Neural cell (in vitro differentiated cells): ENCODE data around the gene FAM204A. TPM values are rescaled to one million over a fixed set of nuclear protein-coding genes. Genes with fewer than 3 reads are reported as not detected.

Experiments used
- H2AFZ ChIP-seq: fragments of 200-600, 300-800 bp; sonication (generic), shearing (Covaris generic); 2 replicates; pipeline ENCODE4 v1.6.0; 2014; ENCODE audit warnings: low read depth, mild to moderate bottlenecking, antibody characterized with exemption, low read length, moderate library complexity
- H3F3A ChIP-seq: fragments of 200-600 bp; shearing (Covaris generic); 2 replicates; pipeline ENCODE4 v1.6.1; 2016; ENCODE audit warnings: mild to moderate bottlenecking, moderate library complexity, mixed read lengths, antibody characterized with exemption, low read length; ENCODE audit not compliant: insufficient read depth, poor library complexity, severe bottlenecking
- H3K27ac ChIP-seq: fragments of 200-600, 300-800 bp; sonication (generic), shearing (Covaris generic); 2 replicates; pipeline ENCODE4 v1.5.1; 2014; ENCODE audit warnings: mild to moderate bottlenecking, low read length, moderate library complexity
- H3K27me3 ChIP-seq: fragments of 300-800, 200-600 bp; sonication (generic), shearing (Covaris generic); 2 replicates; pipeline ENCODE4 v1.6.0; 2014; ENCODE audit warnings: mild to moderate bottlenecking, low read depth, low read length, moderate library complexity; ENCODE audit not compliant: insufficient read depth
- H3K36me3 ChIP-seq: fragments of 300-800, 200-600 bp; sonication (generic), shearing (Covaris generic); 2 replicates; pipeline ENCODE4 v1.5.1; 2014; ENCODE audit warnings: mild to moderate bottlenecking, antibody characterized with exemption, low read length, moderate library complexity; ENCODE audit not compliant: insufficient read depth
- H3K4me2 ChIP-seq: fragments of 300-800, 200-600 bp; sonication (generic), shearing (Covaris generic); 2 replicates; pipeline ENCODE4 v1.6.0; 2014; ENCODE audit warnings: mild to moderate bottlenecking, low read length
- H3K4me3 ChIP-seq: fragments of 300-800, 200-600 bp; sonication (generic), shearing (Covaris generic); 2 replicates; pipeline ENCODE4 v1.5.1; 2014; ENCODE audit warnings: mild to moderate bottlenecking, low read length, moderate library complexity
- H3K79me2 ChIP-seq: fragments of 200-600 bp; shearing (Covaris generic); replicated peaks from 2 replicates; pipeline ENCODE4 v1.6.0; 2014; ENCODE audit warnings: mild to moderate bottlenecking, low read length, moderate library complexity; ENCODE audit not compliant: insufficient read depth
- H3K9ac ChIP-seq: fragments of 300-800, 200-600 bp; sonication (generic), shearing (Covaris generic); 2 replicates; pipeline ENCODE4 v1.6.1; 2016; ENCODE audit warnings: mild to moderate bottlenecking, low read length, mixed read lengths
- H3K9me2 ChIP-seq: fragments of 200-600 bp; shearing (Covaris generic); 2 replicates; pipeline ENCODE4 v1.6.1; 2016; ENCODE audit warnings: mild to moderate bottlenecking, low read length, mixed read lengths; ENCODE audit not compliant: insufficient read depth
- H3K9me3 ChIP-seq: fragments of 200-600, 300-800 bp; sonication (generic), shearing (Covaris generic); 2 replicates; pipeline ENCODE4 v1.6.1; 2016; ENCODE audit warnings: mild to moderate bottlenecking, mixed run types, low read length, moderate library complexity, mixed read lengths
- H4K20me1 ChIP-seq: fragments of 200-600 bp; shearing (Covaris generic); 2 replicates; pipeline ENCODE4 v1.6.1; 2016; ENCODE audit warnings: mild to moderate bottlenecking, mixed run types; ENCODE audit not compliant: insufficient read depth
- CTCF ChIP-seq: fragments of 450-650 bp; IDR thresholded peaks from 2 replicates; pipeline ENCODE4 v1.5.1; 2014; ENCODE audit warnings: antibody characterized with exemption, mild to moderate bottlenecking, moderate library complexity; ENCODE audit not compliant: poor library complexity, severe bottlenecking
- EP300 ChIP-seq: fragments of 450-650 bp; conservative IDR thresholded peaks from 2 replicates; pipeline ENCODE4 v1.6.1; 2014; ENCODE audit warnings: antibody characterized with exemption, mild to moderate bottlenecking, moderate library complexity; ENCODE audit not compliant: poor library complexity, severe bottlenecking
- EZH2 ChIP-seq: fragments of 200-600, 300-800 bp; shearing (Covaris generic), sonication (generic); IDR thresholded peaks from 2 replicates; pipeline ENCODE4 v1.6.1; 2014; ENCODE audit warnings: antibody characterized with exemption, low read length, borderline replicate concordance, mild to moderate bottlenecking; ENCODE audit not compliant: insufficient read depth, poor library complexity, severe bottlenecking
- MXI1 ChIP-seq: fragments of 450-650 bp; conservative IDR thresholded peaks from 2 replicates; pipeline ENCODE4 v1.6.1; 2014; ENCODE audit warnings: antibody characterized with exemption, mild to moderate bottlenecking; ENCODE audit not compliant: poor library complexity, severe bottlenecking
- POLR2AphosphoS5 ChIP-seq: IDR thresholded peaks from 2 replicates; pipeline ENCODE4 v1.6.1; 2012
- RAD21 ChIP-seq: fragments of 450-650 bp; conservative IDR thresholded peaks from 2 replicates; pipeline ENCODE4 v1.6.1; 2014; ENCODE audit warnings: antibody characterized with exemption, mild to moderate bottlenecking, moderate library complexity
- REST ChIP-seq: IDR thresholded peaks from 2 replicates; pipeline ENCODE4 v1.6.1; 2012; ENCODE audit warnings: borderline replicate concordance
- SMC3 ChIP-seq: fragments of 450-650 bp; conservative IDR thresholded peaks from 2 replicates; pipeline ENCODE4 v1.6.1; 2014; ENCODE audit warnings: antibody characterized with exemption, mild to moderate bottlenecking, moderate library complexity; ENCODE audit not compliant: poor library complexity
- TAF1 ChIP-seq: IDR thresholded peaks from 2 replicates; pipeline ENCODE4 v1.6.1; 2012; ENCODE audit warnings: low read depth
- polyA plus RNA-seq: library from polyadenylated mRNA; depleted of rRNA; stranded (reverse); fragments of >200 nt; gene quantifications from 2 replicates; pipeline ENCODE4 v1.2.3, GENCODE V29; 2014

The FAM204A gene
- polyA plus RNA-seq, 1 donor from 2014 or later, result 202 TPM

DNA sequence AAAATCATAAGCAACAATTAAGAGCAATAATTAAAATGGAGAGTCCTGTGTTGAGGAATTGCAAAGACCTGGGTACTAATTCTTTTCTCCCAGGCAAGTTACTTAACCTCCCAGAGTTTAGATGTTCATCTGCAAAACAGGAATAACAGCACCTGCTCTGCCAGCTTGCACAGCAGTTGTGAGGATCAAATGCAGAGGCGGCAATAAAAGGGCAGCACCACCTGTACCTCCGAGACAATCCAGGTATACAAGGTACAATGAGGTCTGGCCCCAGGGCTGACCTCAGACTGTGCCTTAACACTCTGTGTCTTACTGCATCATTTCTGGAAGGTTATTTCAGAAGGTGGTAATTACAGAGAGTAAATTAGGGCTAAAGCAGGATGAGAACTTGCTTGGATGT is 14.5 kb upstream of the FAM204A start:
- Histone ChIP-seq H3K79me2 (no peaks in the 10 kb centered on the region), H4K20me1 (no peaks in the 10 kb centered on the region), H3K9me3 (no peaks in the 10 kb centered on the region), H3K9me2 (no peaks in the 10 kb centered on the region), H3F3A (no peaks in the 10 kb centered on the region), H3K27me3 (no peaks in the 10 kb centered on the region), H3K27ac (no peak overlapping the region), H3K4me2 (no peak overlapping the region), H3K9ac (no peak overlapping the region), H2AFZ (no peak overlapping the region), H3K4me3 (no peak overlapping the region), H3K36me3 (no peaks in the 10 kb centered on the region)
- no peak for TF ChIP-seq POLR2AphosphoS5
- TF ChIP-seq TAF1, result no peak
- TF ChIP-seq EP300, result no peak
- no peak for TF ChIP-seq SMC3
- no peak for TF ChIP-seq RAD21
- TF ChIP-seq CTCF, result no peak
- no peak for TF ChIP-seq EZH2

GRCh38 chr10:118355234-118355633 is 13.1 kb upstream of the FAM204A start:
- no peak overlapping the region for H3K4me3 ChIP-seq
- H3K4me2 ChIP-seq, result no peak overlapping the region
- H4K20me1 ChIP-seq, result no peaks in the 10 kb centered on the region
- H3K27ac ChIP-seq, result no peak overlapping the region
- no peak overlapping the region for H2AFZ ChIP-seq
- no peak overlapping the region for H3K9ac ChIP-seq
- TF ChIP-seq TAF1 (no peak), EP300 (no peak), POLR2AphosphoS5 (no peak), SMC3 (no peak), REST (no peak), RAD21 (no peak), CTCF (no peak), MXI1 (no peak), EZH2 (no peak)
- no peaks in the 10 kb centered on the region for H3K27me3 ChIP-seq
- no peaks in the 10 kb centered on the region for H3K9me3 ChIP-seq
- no peaks in the 10 kb centered on the region for H3K36me3 ChIP-seq
- H3F3A ChIP-seq, result no peaks in the 10 kb centered on the region
- H3K79me2 ChIP-seq, result no peaks in the 10 kb centered on the region
- H3K9me2 ChIP-seq, result no peaks in the 10 kb centered on the region
